Caco-2 (cell line): Measurements from ENCODE around the gene SLC19A1. TPM values are rescaled to one million over a fixed set of nuclear protein-coding genes. Genes with fewer than 3 reads are reported as not detected.

Experiments
- BruUV-seq: library from RNA; stranded (reverse); fragments of 400-500 nt; replicated peaks from 2 replicates; lab custom pipeline; 2021; lab: Mats Ljungman, UMichigan
- CTCF ChIA-PET: fragments of 300-600 bp; sonication (Branson Sonifier 250); formaldehyde crosslinking; loops from one replicate; lab custom pipeline; 2022; ENCODE audit warnings: antibody characterized with exemption; lab: Charles Lee
- POLR2A ChIA-PET: fragments of 300-600 bp; sonication (Branson Sonifier 250); formaldehyde crosslinking; loops from one replicate; lab custom pipeline; 2022; ENCODE audit warnings: antibody characterized with exemption; lab: Charles Lee
- DNase-seq, 2 experiments: peaks; one replicate each; pipeline versions ENCODE4 v3.0.0 to v3.0.0-alpha.2; 2020 to 2022
- H3K27me3 ChIP-seq: replicated peaks from 2 replicates; pipeline ENCODE4 v1.6.0; 2011; ENCODE audit warnings: low read length; ENCODE audit not compliant: control insufficient read depth, insufficient read depth
- H3K36me3 ChIP-seq: 2 replicates; pipeline ENCODE4 v1.5.1; 2011; ENCODE audit warnings: low read length; ENCODE audit not compliant: control insufficient read depth, insufficient read depth
- H3K4me1 ChIP-seq: fragments of 250-450 bp; sonication (Bioruptor Pico); 2 replicates; pipeline ENCODE4 v1.5.1; 2020; ENCODE audit warnings: mild to moderate bottlenecking
- H3K4me3 ChIP-seq: 2 replicates; pipeline ENCODE4 v1.5.1; 2011; ENCODE audit warnings: low read depth, mild to moderate bottlenecking, control low read depth, low read length
- H3K9me3 ChIP-seq: fragments of 250-450 bp; sonication (Bioruptor Pico); 2 replicates; pipeline ENCODE4 v1.5.1; 2020; ENCODE audit warnings: mild to moderate bottlenecking, moderate library complexity
- H3K27ac Mint-ChIP-seq: one replicate; pipeline ENCODE4 v1.8.0; 2022; ENCODE audit warnings: mixed read lengths; ENCODE audit not compliant: unreplicated experiment
- H3K27me3 Mint-ChIP-seq: one replicate; pipeline ENCODE4 v1.8.0; 2022; ENCODE audit warnings: mixed read lengths; ENCODE audit not compliant: insufficient read depth, unreplicated experiment
- H3K36me3 Mint-ChIP-seq: one replicate; pipeline ENCODE4 v1.8.0; 2022; ENCODE audit warnings: mild to moderate bottlenecking, mixed read lengths; ENCODE audit not compliant: insufficient read depth, unreplicated experiment
- H3K4me1 Mint-ChIP-seq: one replicate; pipeline ENCODE4 v1.8.0; 2022; ENCODE audit warnings: low read depth, mixed read lengths; ENCODE audit not compliant: unreplicated experiment
- H3K4me3 Mint-ChIP-seq: one replicate; pipeline ENCODE4 v1.8.0; 2022; ENCODE audit warnings: mild to moderate bottlenecking, moderate library complexity, mixed read lengths; ENCODE audit not compliant: unreplicated experiment
- H3K9me3 Mint-ChIP-seq: one replicate; pipeline ENCODE4 v1.8.0; 2022; ENCODE audit warnings: mixed read lengths; ENCODE audit not compliant: unreplicated experiment
- intact Hi-C: fragments of 100-400 bp; cut with micrococcal nuclease; formaldehyde crosslinking; loops from one replicate; pipeline ENCODE4 v1.10.0; 2022; ENCODE audit not compliant: unreplicated experiment
- total RNA-seq: library from RNA; stranded (reverse); gene quantifications from 2 replicates; pipeline ENCODE4 v1.2.3, GENCODE V29; 2022
- TF ChIP-seq, protein P1 (sequence below), 2 experiments: fragments of 200-600 bp in 1 of 2; IDR thresholded peaks; 1 replicate in 1 of 2; 2 replicates in 1 of 2; pipeline versions ENCODE4 v1.5.1 to v1.8.0; 2011 to 2022; ENCODE audit warnings: antibody characterized with exemption in 1 of 2, control low read depth in 1 of 2, inconsistent platforms in 1 of 2, low read depth in 1 of 2, low read length in 1 of 2, mild to moderate bottlenecking in 1 of 2, moderate library complexity in 1 of 2; ENCODE audit not compliant: insufficient read depth in 1 of 2, severe bottlenecking in 1 of 2, unreplicated experiment in 1 of 2

The SLC19A1 gene
- total RNA-seq, 1 experiment from 2014 or later: 45.4 TPM

- Mint-ChIP-seq H3K4me3 (no peak overlapping the region), H3K9me3 (no peaks in the 10 kb centered on the region), H3K27me3 (peaks cover 10% of the 10 kb centered on the region), H3K27ac (no peak overlapping the region), H3K4me1 (no peaks in the 10 kb centered on the region), H3K36me3 (no peaks in the 10 kb centered on the region)
- Histone ChIP-seq H3K27me3 (no peaks in the 10 kb centered on the region), H3K36me3 (no peaks in the 10 kb centered on the region), H3K4me1 (no peaks in the 10 kb centered on the region), H3K9me3 (no peaks in the 10 kb centered on the region), H3K4me3 (no peak overlapping the region)
- intact Hi-C loops: no loop called here
- no peak for DNase-seq
- POLR2A ChIA-PET: no interaction called here
- no TSS peak for BruUV-seq
- TF ChIP-seq, protein P1, sequence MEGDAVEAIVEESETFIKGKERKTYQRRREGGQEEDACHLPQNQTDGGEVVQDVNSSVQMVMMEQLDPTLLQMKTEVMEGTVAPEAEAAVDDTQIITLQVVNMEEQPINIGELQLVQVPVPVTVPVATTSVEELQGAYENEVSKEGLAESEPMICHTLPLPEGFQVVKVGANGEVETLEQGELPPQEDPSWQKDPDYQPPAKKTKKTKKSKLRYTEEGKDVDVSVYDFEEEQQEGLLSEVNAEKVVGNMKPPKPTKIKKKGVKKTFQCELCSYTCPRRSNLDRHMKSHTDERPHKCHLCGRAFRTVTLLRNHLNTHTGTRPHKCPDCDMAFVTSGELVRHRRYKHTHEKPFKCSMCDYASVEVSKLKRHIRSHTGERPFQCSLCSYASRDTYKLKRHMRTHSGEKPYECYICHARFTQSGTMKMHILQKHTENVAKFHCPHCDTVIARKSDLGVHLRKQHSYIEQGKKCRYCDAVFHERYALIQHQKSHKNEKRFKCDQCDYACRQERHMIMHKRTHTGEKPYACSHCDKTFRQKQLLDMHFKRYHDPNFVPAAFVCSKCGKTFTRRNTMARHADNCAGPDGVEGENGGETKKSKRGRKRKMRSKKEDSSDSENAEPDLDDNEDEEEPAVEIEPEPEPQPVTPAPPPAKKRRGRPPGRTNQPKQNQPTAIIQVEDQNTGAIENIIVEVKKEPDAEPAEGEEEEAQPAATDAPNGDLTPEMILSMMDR (IDR thresholded peaks at IDR 0.05; ENCODE audit: insufficient read depth in 1 of 2, low read depth in 1 of 2, low read length in 1 of 2, severe bottlenecking in 1 of 2, unreplicated experiment in 1 of 2): no peak
- CTCF ChIA-PET: interaction anchor here (0.5 to 1.0 kb wide), 2 partner anchors 15 to 220 kb away, joined by 4 to 5 read pairs; no protein-coding TSS in a partner anchor
These were observed 29.4 kb upstream of the SLC19A1 start for GRCh38 chr21:45571641-45572040.

- CTCF ChIA-PET: interaction anchor here (1.0 kb wide), 1 partner anchor 15 kb away, joined by 5 read pairs; no protein-coding TSS in a partner anchor
- Mint-ChIP-seq H3K27ac (no peak overlapping the region), H3K4me3 (no peak overlapping the region), H3K27me3 (peaks cover 4% of the 10 kb centered on the region), H3K9me3 (no peaks in the 10 kb centered on the region), H3K4me1 (no peaks in the 10 kb centered on the region), H3K36me3 (no peaks in the 10 kb centered on the region)
- intact Hi-C loops: no loop called here
- DNase-seq: no peak
- no peaks in the 10 kb centered on the region for H3K9me3 ChIP-seq
- POLR2A ChIA-PET: no interaction called here
- TF ChIP-seq, protein P1 (IDR thresholded peaks at IDR 0.05; ENCODE audit: insufficient read depth in 1 of 2, low read depth in 1 of 2, low read length in 1 of 2, severe bottlenecking in 1 of 2, unreplicated experiment in 1 of 2): no peak
- no peaks in the 10 kb centered on the region for H3K27me3 ChIP-seq
- no peaks in the 10 kb centered on the region for H3K4me1 ChIP-seq
- H3K36me3 ChIP-seq: no peaks in the 10 kb centered on the region
- H3K4me3 ChIP-seq: no peak overlapping the region
- no TSS peak for BruUV-seq
These were observed 28.8 kb upstream of the SLC19A1 start for GRCh38 chr21:45570826-45571601.

GRCh38 chr21:45570071-45570470, 27.8 kb upstream of the SLC19A1 start:
- no peaks in the 10 kb centered on the region for H3K4me1 ChIP-seq
- no peak overlapping the region for H3K27ac Mint-ChIP-seq
- no peaks in the 10 kb centered on the region for H3K36me3 Mint-ChIP-seq
- H3K9me3 Mint-ChIP-seq: no peaks in the 10 kb centered on the region
- POLR2A ChIA-PET: no interaction called here
- no peak for DNase-seq
- H3K36me3 ChIP-seq: no peaks in the 10 kb centered on the region
- H3K4me3 Mint-ChIP-seq: no peak overlapping the region
- CTCF ChIA-PET: interaction anchor here (0.6 kb wide), 1 partner anchor 130 kb away, joined by 3 read pairs; no protein-coding TSS in a partner anchor
- intact Hi-C loops: no loop called here
- TF ChIP-seq, protein P1 (IDR thresholded peaks at IDR 0.05; ENCODE audit: insufficient read depth in 1 of 2, low read depth in 1 of 2, low read length in 1 of 2, severe bottlenecking in 1 of 2, unreplicated experiment in 1 of 2): no peak
- no TSS peak for BruUV-seq
- no peak overlapping the region for H3K4me3 ChIP-seq
- H3K4me1 Mint-ChIP-seq: no peaks in the 10 kb centered on the region
- no peaks in the 10 kb centered on the region for H3K27me3 ChIP-seq
- no peaks in the 10 kb centered on the region for H3K9me3 ChIP-seq
- peaks cover 5% of the 10 kb centered on the region for H3K27me3 Mint-ChIP-seq
